Posterior cingulate gyrus (tissue), 11 donors: Measurements from ENCODE around the gene SNRNP40.

Source experiments
- DNase-seq, 10 donors: peaks; one replicate each; pipeline versions ENCODE4 v3.0.0 to v3.0.0-alpha.2; 2020 to 2021; ENCODE audit warnings: mixed read lengths in 3 of 10
- intact Hi-C: fragments of 100-400 bp; cut with DNase I; formaldehyde crosslinking; loops from one replicate; pipeline ENCODE4 v1.15.1; 2023

Gene SNRNP40

DNA sequence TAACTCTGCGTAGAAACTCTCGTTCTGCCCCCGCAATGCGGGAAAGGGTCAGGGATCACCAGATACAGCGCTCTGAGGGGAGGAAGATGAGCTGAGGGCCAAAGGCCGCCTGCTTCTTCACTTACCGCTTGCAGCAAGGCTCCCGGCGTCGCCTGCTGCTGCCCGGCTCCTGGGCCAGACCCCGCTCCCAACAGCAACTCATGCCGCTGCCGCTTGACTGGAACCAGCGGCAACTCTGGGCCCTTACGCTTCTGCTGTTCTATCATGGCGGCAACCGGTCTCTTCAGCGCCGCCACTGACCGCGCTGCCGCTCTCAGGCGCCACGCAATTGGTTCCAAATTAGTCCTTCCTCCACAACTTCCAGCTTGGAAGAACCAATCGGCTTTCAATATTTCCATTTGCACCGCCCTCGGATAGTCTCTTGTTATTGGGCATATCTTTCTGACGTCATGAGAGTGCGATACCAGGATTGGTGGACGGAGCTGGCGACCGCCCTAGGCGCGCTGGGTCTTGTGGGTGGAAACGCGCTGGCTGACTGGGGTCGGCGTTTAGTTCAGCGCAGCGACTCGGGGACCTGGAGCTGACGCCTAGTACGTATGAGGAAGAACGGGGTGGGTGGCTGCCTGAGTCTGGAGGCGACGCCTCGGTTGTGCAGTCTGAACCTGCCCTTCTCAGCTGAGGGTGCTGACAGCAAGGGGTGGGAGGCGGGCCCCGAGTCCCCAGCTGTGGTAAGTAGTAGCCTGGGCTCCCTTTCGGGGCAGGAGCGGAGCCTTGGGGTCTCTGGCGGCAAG is at the start of gene SNRNP40, which contains the start of gene ZCCHC17:
TSS of gene SNRNP40 (minus strand) at position 303 of the 791 bp plus-strand sequence. CDS start at position 266, 37 bp downstream.
TSS of gene ZCCHC17 (plus strand) at position 547 of the 791 bp plus-strand sequence. CDS start 13,067 bp downstream, outside the sequence.
- intact Hi-C loops, result loop anchor here (2.0 kb wide), 1 partner anchor 112 kb away; no protein-coding TSS in a partner anchor
- peak; percentile 82 to 99 (median 93) for DNase-seq

DNA sequence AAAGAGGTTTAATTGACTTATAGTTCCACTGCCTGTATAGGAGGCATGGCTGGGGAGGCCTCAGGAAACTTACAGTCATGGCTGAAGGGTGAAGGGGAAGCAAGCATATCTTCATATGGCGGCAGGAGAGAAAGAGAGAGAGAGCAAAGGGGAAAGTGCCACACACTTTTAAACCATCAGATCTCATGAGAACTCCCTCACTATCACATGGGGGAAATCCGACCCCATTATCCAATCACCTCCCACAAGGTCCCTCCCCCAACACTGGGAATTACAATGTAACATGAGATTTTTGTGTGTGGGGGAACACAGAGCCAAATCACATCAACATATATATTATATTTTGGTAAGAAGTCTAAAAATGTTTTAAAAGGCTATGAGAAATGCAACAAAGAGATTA is 49.0 kb upstream of the SNRNP40 start:
- intact Hi-C loops, result no loop called here

DNA sequence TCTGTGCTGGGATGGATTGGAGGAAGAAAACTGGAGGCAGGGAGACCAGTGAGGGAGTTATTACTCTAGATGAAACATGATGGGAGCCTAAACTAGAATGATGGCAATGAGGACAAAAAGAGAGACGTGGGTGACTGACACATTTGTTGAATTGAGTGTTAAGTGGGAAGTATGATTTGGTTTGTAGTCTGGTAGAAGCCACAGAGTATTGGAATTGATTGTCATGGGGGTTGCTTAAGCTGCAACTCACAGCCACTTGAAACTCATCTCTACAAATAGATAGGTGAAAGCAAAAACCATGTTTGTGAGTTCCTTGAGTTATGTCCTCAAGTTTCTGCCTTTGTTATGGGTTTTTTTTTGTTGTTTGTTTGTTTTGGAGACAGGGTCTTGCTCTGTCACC is 47.9 kb upstream of the SNRNP40 start:
- intact Hi-C loops, result no loop called here
- no peak for DNase-seq

More for the DNA sequence above, 49.0 kb upstream of the SNRNP40 start:
- DNase-seq, result no peak

DNA sequence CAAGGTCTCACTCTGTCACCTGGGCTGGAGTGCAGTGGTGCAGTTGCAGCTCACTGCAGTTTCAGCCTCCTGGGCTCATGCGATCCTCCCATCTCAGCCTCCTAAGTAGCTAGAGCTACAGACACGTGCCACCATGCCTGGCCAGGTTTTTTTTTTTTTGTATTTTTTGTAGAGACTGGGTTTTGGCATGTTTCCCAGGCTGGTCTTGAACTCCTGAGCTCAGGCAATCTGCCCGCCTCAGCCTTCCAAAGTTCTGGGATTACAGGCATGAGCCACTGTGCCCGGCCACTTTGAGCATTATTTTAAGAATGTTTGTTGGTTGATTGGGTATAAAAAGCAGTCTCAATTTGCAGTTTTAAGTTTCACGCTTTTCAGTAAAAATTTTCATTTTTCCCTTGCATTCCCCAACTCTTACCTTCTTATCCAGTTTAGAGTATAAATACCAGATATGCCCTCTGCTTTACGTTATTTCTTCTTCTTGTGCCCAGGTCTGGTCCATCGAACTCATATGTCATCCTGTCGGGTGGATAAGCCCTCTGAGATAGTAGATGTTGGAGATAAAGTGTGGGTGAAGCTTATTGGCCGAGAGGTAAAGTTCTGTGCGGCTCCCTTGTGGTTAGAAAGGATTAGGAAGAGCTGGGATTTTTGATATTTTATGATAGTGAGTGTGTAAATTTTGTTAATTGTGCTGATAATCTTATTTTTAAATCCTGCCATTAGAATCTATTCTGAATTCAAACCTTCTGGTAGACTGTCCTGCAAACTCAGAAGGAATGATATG is 40.3 kb upstream of the SNRNP40 start:
- intact Hi-C loops, result no loop called here
- no peak for DNase-seq

DNA sequence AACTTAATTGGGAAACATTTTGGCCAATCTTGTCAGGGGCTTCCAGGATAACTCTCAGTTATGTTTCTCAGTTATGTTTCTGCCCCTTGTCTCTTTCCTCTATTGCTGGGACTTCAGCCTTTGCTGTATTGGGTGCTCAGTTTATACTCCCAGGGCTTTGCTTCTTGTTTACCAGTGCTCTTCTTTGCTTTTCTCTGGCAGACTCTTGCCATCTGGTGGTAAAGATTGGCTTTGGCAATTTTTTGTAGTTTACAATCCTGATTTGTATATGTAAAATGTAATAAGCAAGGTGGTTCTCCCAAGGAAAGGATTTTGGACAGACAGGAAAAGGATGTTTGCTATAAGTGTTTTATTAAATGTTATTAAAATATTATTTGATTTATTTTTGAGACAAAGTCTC is 38.4 kb upstream of the SNRNP40 start:
- intact Hi-C loops, result loop anchor here (1.0 kb wide), 1 partner anchor 151 kb away; no protein-coding TSS in a partner anchor
- DNase-seq, result peak in 1 of 10 donors; percentile 11

DNA sequence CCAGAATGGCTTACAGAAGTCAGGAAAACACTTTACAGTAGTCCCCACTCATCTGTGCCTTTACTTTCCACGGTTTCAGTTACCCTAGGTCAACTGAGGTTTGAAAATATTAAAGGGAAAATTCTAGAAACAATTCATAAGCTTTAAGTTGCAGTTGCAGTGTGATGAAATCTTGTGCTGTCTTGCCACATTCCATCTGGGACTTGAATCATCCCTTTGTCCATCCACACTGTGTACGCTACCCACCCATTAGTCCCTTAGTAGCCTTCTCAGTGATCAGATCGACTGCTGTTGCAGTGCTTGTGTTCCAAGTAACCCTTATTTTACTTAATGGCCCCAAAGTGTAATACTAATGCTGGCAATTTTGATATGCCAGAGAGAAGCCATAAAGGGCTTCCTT is 30.8 kb upstream of the SNRNP40 start:
- DNase-seq, result no peak
- intact Hi-C loops, result no loop called here

DNA sequence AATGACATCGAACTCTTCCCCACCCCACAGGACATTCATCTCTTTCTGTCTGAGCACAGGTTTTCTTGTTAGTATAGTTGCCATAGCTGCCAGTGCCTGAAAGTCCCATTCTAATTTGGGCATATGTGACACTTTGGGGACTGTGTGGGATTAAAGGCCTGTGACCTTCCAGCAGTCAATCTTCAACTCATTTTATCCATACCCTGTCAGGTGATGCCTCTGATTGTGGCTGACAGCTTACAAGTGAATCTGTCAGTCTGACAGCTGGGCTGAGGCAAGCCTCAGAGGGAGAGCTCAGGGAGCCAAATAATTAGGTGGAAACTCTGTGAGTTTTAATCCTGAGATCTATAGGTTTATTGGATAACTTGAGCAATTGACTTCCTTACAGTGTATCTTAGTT is 29.9 kb upstream of the SNRNP40 start:
- intact Hi-C loops, result no loop called here
- no peak for DNase-seq

DNA sequence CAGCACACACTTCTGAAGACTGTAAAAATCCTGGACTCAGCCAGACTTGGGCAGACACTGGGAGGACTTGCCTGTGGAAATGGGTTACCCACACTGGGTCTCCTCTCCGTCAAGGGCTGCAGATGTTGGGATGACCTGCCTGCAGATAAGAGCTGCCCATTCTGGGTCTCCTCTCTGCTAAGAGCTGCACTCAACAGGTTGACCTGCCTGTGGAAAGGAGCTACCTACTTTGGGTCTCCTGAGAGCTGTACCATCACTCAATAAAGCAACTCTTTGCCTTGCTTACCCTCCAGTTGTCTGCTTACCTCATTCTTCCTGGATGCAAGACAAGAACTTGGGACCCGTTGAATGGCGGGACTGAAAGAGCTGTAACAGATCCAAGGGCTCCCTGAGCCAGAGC is 28.4 kb upstream of the SNRNP40 start:
- intact Hi-C loops, result no loop called here

DNA sequence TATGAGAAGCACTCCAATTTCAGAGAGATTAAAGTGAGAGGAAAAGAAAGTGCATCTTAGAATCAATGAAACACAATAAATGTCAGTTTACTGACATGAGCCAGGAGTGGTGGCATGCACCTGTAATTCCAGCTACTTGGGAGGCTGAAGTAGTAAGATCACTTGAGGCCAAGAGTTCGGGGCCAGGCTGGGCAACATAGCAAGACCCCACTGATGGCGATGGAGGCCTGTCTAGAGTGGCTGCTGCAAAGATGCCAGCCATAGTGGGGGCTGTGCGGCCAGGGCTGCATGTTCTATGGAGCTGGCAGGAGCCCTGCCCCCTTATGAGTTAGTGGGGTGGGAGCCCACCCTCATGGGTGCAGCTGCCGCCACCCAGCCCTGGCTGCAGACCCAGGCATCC is 27.5 kb upstream of the SNRNP40 start:
- intact Hi-C loops, result no loop called here
- DNase-seq, result no peak

More for the DNA sequence above, 28.4 kb upstream of the SNRNP40 start:
- DNase-seq, result no peak

DNA sequence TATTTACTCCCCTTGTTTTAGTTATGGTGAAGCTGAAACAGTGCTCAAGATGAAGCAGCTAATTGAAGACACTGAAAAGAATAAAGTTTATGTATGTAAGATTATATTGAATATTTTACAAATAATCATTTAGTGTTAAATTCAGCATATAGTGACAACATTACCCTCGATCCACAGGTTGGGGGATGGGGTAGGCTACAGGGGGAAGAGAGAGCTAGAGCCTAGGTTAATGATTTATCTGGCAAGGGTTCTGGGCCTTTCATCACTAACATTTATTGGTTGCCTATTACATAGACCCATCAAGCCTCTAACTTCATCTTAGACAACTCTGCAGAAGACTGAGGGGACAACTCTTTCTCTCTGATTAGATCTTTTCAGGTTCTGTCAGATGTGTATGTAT is 21.6 kb upstream of the SNRNP40 start:
- no peak for DNase-seq
- intact Hi-C loops, result no loop called here

DNA sequence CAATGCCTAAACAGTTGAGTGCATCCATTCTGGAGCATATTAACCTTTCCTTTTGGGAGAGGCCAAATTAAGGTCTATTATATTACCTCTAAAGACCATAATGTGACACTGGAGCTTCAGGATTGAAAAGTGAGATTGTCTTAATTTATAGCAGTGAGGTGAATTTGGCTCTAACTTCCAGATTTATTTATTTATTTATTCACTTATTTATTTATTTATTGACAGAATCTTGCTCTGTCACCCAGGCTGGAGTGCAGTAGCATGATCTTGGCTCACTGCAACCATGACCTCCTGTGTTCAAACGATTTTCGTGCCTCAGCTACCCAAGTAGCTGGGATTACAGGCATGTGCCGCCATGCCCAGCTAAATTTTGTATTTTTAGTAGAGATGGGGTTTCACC is 19.3 kb upstream of the SNRNP40 start:
- no peak for DNase-seq

DNA sequence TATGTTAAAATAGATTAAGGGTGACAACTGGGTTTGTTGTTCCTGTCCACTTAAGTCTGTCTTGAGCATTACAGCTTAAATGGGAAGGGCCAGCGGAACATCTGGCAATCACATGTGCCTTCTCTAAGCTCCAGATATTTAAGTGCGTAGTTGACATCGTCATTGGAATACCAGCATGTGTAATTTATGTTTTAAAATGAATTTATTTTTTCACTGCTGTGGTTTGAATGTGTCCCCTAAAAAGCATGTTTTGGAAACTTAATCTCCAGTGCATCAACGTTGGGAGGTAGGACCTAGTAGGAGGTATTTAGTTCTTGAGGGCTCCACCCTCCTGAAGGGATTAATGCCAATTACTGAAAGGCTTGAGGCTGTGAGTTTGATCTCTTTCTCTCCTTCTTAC is 13.6 kb upstream of the SNRNP40 start:
- DNase-seq, result no peak
- intact Hi-C loops, result no loop called here

More for the DNA sequence above, 19.3 kb upstream of the SNRNP40 start:
- intact Hi-C loops, result no loop called here

DNA sequence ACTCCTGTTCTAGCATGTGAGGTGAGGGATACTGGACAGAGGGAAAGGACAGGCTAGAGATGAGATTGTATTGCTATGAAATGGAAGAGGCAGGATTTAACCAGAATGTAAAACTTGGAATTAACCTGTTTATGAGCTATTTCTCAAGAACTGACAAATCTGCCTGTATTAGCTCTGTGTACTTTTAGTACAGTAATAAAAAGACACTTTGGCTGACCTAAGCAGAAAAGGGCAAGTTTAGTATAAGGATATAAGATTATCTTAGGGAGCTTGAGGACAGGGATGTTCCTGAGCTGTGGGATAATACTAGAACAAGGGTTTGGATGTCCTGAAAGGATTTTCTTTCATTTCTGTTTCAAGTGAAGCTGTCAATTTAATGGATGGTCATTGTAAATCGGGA is 11.4 kb upstream of the SNRNP40 start:
- intact Hi-C loops, result no loop called here
- DNase-seq, result no peak

DNA sequence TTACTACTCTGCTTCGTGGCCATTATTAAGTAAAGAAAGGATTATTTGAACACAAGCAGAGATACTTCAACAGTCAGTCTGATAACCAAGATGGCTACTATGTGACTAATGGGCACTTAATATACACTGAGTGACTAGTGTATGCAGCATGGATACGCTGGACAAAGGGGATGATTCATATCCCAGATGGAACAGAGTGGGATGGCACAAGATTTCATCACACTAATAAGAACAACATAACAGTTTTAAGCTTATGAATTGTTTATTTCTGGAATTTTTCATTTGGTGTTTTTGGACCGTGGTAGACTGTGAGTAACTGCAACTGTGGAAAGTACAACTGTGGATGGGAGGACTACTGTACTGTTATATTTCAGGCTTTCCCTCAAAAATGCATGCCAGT is 9.7 kb upstream of the SNRNP40 start:
- no peak for DNase-seq
- intact Hi-C loops, result no loop called here

DNA sequence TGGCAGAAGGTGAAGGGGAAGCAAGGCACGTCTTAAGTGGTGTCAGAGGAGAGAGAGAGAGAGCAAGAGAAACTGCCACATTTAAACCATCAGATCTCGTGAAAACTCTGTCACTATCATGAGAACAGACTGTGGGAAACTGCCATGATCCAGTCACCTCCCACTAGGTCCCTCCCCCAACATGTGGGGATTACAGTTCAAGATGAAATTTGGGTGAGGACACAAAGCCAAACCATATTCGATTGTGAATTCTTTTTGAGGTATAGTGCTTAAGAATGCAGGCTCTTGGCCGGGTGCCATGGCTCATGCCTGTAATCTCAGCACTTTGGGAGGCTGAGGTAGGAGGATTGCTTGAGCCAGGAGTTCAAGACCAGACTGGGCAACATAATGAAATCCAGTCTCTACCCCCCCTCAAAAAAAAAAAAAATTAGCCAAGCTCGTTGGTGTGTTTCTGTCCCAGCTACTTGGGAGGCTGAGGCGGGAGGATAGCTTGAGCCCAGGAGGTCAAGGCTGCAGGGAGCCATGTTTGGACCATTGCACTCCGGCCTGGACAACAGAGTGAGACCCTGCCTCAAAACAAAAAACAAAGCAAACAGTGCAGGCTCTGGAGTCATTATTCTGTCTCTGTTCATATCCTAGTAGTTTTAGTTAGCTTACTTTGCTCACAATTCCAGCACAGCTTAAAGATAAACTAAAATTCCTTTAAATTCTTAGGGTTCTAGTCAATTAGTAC is 6.3 kb upstream of the SNRNP40 start:
- no peak for DNase-seq

DNA sequence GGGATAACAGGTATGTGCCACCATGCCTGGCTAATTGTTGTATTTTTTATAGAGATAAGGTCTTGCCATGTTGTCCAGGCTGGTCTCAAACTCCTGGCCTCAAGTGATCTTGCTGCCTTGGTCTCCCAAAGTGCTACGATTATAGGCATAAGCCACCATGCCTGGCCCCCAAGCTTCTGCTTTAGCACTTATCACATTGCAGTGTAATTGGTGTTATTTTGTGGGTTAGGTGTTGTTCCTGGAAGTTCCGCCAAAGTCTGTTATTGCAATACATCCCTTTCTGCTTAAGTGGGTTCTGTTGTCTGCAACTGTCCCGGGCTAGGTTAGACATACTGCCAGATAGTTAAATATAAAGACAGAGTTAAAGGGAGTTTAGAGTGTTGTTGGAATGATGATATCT is 3.6 kb upstream of the SNRNP40 start:
- intact Hi-C loops, result no loop called here

More for the DNA sequence above, 6.3 kb upstream of the SNRNP40 start:
- intact Hi-C loops, result no loop called here

DNA sequence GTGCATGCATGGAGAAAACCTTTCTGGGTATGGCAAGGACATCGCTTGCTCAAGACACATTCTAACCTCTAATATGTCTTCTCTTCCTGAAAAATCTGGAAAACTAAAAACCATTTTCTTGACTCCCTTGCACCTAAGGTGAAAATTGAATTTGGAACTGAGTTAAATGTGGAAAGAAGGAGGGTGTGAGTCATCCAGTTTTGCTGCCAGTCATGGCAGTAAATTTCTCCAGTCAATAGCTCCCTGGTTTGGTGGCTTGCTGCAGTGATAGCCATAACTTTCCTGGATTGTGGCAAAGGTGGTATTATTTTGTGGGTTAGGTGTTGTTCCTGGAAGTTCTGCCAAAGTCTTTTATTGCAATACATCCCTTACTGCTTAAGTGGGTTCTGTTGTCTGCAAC is 2.8 kb upstream of the SNRNP40 start:
- DNase-seq, result no peak
- intact Hi-C loops, result no loop called here

More for the DNA sequence above, 3.6 kb upstream of the SNRNP40 start:
- no peak for DNase-seq

DNA sequence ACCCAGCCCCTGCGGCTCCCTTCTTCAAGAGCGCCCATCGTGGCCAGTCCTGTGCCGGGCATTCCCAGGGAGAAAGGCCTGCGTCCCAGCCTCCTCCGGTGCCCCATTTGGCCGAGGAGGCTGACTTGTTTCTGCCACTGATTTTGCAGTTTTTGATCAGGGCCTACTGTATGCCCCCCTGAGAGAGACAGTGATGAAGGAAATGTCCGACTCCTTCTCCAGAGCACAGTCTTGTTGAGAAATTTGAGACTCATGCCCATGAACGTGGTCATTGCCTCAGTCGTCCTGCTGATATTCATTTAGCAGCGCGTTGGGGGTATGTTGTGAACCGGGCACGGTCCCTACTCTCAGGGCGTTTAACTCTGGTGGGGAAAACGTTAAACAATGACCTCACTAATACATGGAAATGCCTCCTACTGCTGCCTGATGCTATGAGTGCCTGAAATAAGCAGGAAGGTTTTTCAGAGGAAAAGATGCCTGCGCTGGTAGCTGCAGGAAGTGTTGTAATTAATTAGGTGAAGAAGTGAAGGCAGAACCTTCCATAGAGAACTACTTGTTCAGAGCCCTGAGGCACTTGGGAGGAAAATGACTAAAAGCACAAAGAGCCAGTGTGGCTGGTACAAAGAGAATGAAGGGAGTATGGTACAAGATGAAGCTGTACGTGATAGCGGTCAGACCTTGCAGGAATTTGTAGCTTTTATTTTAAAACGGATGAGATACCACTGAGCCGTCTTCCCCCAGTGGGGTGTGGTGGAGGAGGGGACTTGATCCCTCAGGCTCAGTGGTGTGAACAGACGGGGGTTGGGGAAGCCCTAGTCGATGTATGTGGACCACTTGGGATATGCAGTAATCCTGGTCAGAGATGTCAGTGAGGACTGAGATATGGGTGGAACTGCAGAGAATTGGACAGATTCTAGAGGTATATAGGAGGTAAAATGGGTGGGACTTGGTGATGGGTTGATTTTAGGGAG is 974 bp upstream of the SNRNP40 start:
- intact Hi-C loops, result loop anchor here (2.0 kb wide), 1 partner anchor 113 kb away; no protein-coding TSS in a partner anchor
- no peak for DNase-seq

DNA sequence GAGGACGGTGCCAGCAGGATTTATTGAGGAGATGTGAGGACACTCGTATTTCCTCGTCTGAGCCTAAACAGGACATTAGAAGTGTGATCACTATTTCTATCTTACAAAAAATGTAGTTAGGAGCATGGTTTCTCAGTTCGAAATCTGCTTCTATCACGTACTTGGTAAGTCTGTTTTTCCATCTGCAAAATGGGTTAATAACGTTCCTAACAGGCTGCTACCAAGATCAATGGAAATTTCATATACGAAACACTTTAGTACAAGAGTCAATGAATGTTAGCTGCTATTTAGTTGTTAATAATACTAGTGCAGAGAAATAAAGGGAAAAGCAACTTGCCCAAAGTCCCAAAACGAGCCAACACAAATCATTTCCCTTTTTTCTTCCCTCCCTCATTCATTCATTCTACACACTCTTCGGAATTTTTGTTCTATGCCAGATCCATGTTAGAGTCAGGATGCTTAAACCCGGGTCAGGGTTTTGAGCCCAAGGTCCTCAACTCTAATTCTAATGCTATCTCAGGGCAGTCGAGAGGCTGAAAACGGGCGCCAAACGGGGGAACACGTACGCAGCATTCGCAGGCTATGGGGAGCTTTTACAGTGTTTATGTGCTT is 608 bp downstream of the SNRNP40 start:
- intact Hi-C loops, result loop anchor here (2.0 kb wide), 1 partner anchor 111 kb away; no protein-coding TSS in a partner anchor
- no peak for DNase-seq
